SK-N-SH (cell line): Measurements from ENCODE around the gene INHBB. TPM values are rescaled to one million over a fixed set of nuclear protein-coding genes. Genes with fewer than 3 reads are reported as not detected.

ENCODE experiments used
- CTCF ChIA-PET: fragments of 300-600, 350-600 bp; formaldehyde crosslinking; extraction: SDS; loops from one replicate; lab custom pipeline; 2021; lab: Yijun Ruan, JAX
- POLR2A ChIA-PET: fragments of 350-600 bp; sonication (Branson Sonifier 250); formaldehyde crosslinking; extraction: SDS; loops from one replicate; lab custom pipeline; 2020; ENCODE audit warnings: antibody characterized with exemption, inconsistent platforms; lab: Yijun Ruan, JAX
- DNase-seq: peaks from one replicate; pipeline ENCODE4 v3.0.0; 2012
- H2AFZ ChIP-seq: fragments of 200-600 bp; sonication (generic); 2 replicates; pipeline ENCODE4 v1.8.1; 2016; ENCODE audit warnings: antibody characterized with exemption, mild to moderate bottlenecking, low read depth
- H3F3A ChIP-seq: fragments of 200-600 bp; sonication (generic); replicated peaks from 2 replicates; pipeline ENCODE3; 2016; ENCODE audit warnings: antibody characterized with exemption, mild to moderate bottlenecking; ENCODE audit not compliant: insufficient read depth
- H3K27ac ChIP-seq, 2 experiments: fragments of 200-500 bp in 1 of 2; fragments of 200-600 bp in 1 of 2; sonication (Bioruptor generic) in 1 of 2; sonication (generic), shearing (Covaris generic) in 1 of 2; 2 replicates each; pipeline versions ENCODE4 v1.5.1 to v1.6.1; 2014 to 2016; ENCODE audit warnings: low read depth in 2 of 2, inconsistent platforms in 1 of 2, low read length in 1 of 2, mild to moderate bottlenecking in 1 of 2, mixed read lengths in 1 of 2
- H3K27me3 ChIP-seq: fragments of 200-600 bp; sonication (generic), shearing (Covaris generic); 2 replicates; pipeline ENCODE4 v1.6.1; 2016; ENCODE audit warnings: mixed run types; ENCODE audit not compliant: insufficient read depth
- H3K36me3 ChIP-seq, 2 experiments: fragments of 200-500 bp in 1 of 2; fragments of 200-600 bp in 1 of 2; sonication (Bioruptor generic) in 1 of 2; sonication (generic) in 1 of 2; replicated peaks in 1 of 2; 2 replicates each; pipeline versions ENCODE3 to v1.5.1; 2014 to 2016; ENCODE audit warnings: low read length in 1 of 2, mild to moderate bottlenecking in 1 of 2; ENCODE audit not compliant: insufficient read depth in 2 of 2, control insufficient read depth in 1 of 2
- H3K4me1 ChIP-seq, 2 experiments: fragments of 200-500 bp in 1 of 2; fragments of 200-600 bp in 1 of 2; sonication (Bioruptor generic) in 1 of 2; sonication (generic), shearing (Covaris generic) in 1 of 2; 2 replicates each; pipeline versions ENCODE4 v1.5.1 to v1.6.1; 2014 to 2016; ENCODE audit warnings: low read depth in 1 of 2, low read length in 1 of 2, mixed run types in 1 of 2; ENCODE audit not compliant: insufficient read depth in 2 of 2, control insufficient read depth in 1 of 2
- H3K4me2 ChIP-seq: fragments of 200-600 bp; sonication (generic), shearing (Covaris generic); 2 replicates; pipeline ENCODE4 v1.6.1; 2017; ENCODE audit warnings: mixed run types
- H3K4me3 ChIP-seq, 2 experiments: fragments of 200-500 bp in 1 of 2; fragments of 200-600 bp in 1 of 2; sonication (Bioruptor generic) in 1 of 2; sonication (generic), shearing (Covaris generic) in 1 of 2; 2 replicates each; pipeline versions ENCODE4 v1.5.1 to v1.8.1; 2014 to 2016; ENCODE audit warnings: low read depth in 2 of 2, inconsistent platforms in 1 of 2, low read length in 1 of 2, mild to moderate bottlenecking in 1 of 2, mixed read lengths in 1 of 2, moderate library complexity in 1 of 2
- H3K79me2 ChIP-seq: fragments of 200-600 bp; sonication (generic); 2 replicates; pipeline ENCODE4 v1.8.1; 2017; ENCODE audit warnings: mild to moderate bottlenecking; ENCODE audit not compliant: insufficient read depth
- H3K9ac ChIP-seq: fragments of 200-600 bp; sonication (generic); 2 replicates; pipeline ENCODE4 v1.6.1; 2017; ENCODE audit warnings: mixed run types
- H3K9me2 ChIP-seq: fragments of 200-600 bp; sonication (generic); 2 replicates; pipeline ENCODE4 v1.6.1; 2017; ENCODE audit warnings: mixed run types
- H3K9me3 ChIP-seq: fragments of 200-600 bp; sonication (generic); 2 replicates; pipeline ENCODE4 v1.6.1; 2017; ENCODE audit warnings: mixed run types, mild to moderate bottlenecking, moderate library complexity
- H4K20me1 ChIP-seq: fragments of 200-600 bp; sonication (generic); 2 replicates; pipeline ENCODE4 v1.6.1; 2017; ENCODE audit warnings: mild to moderate bottlenecking, mixed run types; ENCODE audit not compliant: insufficient read depth
- CHD2 ChIP-seq: fragments of 150-350 bp; IDR thresholded peaks from 2 replicates; pipeline ENCODE4 v1.6.1; 2018; ENCODE audit warnings: low read length; ENCODE audit not compliant: partially characterized antibody
- ELF1 ChIP-seq: IDR thresholded peaks from 2 replicates; pipeline ENCODE4 v1.4.0; 2012
- EZH2phosphoT487 ChIP-seq: fragments of 200-600 bp; sonication (generic); IDR thresholded peaks from 2 replicates; pipeline ENCODE4 v1.6.1; 2017; ENCODE audit warnings: low read depth, mixed run types, mild to moderate bottlenecking, antibody characterized with exemption, moderate library complexity, borderline replicate concordance
- FOXJ3 ChIP-seq: sonication (generic); formaldehyde crosslinking; IDR thresholded peaks from 2 replicates; pipeline ENCODE4 v1.5.1; 2020; ENCODE audit warnings: mild to moderate bottlenecking, missing genetic modification reagents
- FOXM1 ChIP-seq: IDR thresholded peaks from 2 replicates; pipeline ENCODE4 v1.4.0; 2012; ENCODE audit warnings: low read depth, mild to moderate bottlenecking
- MEF2A ChIP-seq: IDR thresholded peaks from 2 replicates; pipeline ENCODE4 v1.4.0; 2012; ENCODE audit warnings: low read depth, borderline replicate concordance
- NFIC ChIP-seq: IDR thresholded peaks from 2 replicates; pipeline ENCODE4 v1.4.0; 2012; ENCODE audit warnings: borderline replicate concordance
- NRF1 ChIP-seq: IDR thresholded peaks from 2 replicates; pipeline ENCODE4 v1.6.1; 2012; ENCODE audit warnings: low read depth, mild to moderate bottlenecking, low read length
- PBX3 ChIP-seq: IDR thresholded peaks from 2 replicates; pipeline ENCODE4; 2012
- POLR2AphosphoS5 ChIP-seq: IDR thresholded peaks from 2 replicates; pipeline ENCODE4 v1.6.1; 2012; ENCODE audit warnings: low read depth, low read length
- RAD21 ChIP-seq: IDR thresholded peaks from 2 replicates; pipeline ENCODE4 v1.6.1; 2012; ENCODE audit warnings: mild to moderate bottlenecking, low read length
- SIN3A ChIP-seq: IDR thresholded peaks from 2 replicates; pipeline ENCODE4 v1.6.1; 2012; ENCODE audit warnings: low read depth, mild to moderate bottlenecking, low read length, moderate library complexity, borderline replicate concordance
- TAF1 ChIP-seq: IDR thresholded peaks from 2 replicates; pipeline ENCODE4 v1.6.1; 2012; ENCODE audit warnings: low read depth, mild to moderate bottlenecking, low read length, moderate library complexity, borderline replicate concordance
- TCF12 ChIP-seq: IDR thresholded peaks from 2 replicates; pipeline ENCODE4 v1.4.0; 2012
- TEAD4 ChIP-seq: IDR thresholded peaks from 2 replicates; pipeline ENCODE4 v1.4.0; 2012; ENCODE audit warnings: mild to moderate bottlenecking, borderline replicate concordance; ENCODE audit not compliant: insufficient read depth
- USF1 ChIP-seq: IDR thresholded peaks from 2 replicates; pipeline ENCODE4 v1.4.0; 2012; ENCODE audit warnings: low read depth, borderline replicate concordance
- USF2 ChIP-seq: fragments of 150-350 bp; IDR thresholded peaks from 2 replicates; pipeline ENCODE4 v1.6.1; 2017; ENCODE audit warnings: antibody characterized with exemption, low read length, low read depth, borderline replicate concordance
- YY1 ChIP-seq: IDR thresholded peaks from 2 replicates; pipeline ENCODE4 v1.4.0; 2012; ENCODE audit warnings: low read depth, mild to moderate bottlenecking
- ZBTB33 ChIP-seq: IDR thresholded peaks from 2 replicates; pipeline ENCODE4 v1.4.0; 2012; ENCODE audit warnings: low read depth, borderline replicate concordance
- WGBS: methylation state at CpG from one replicate; pipeline ENCODE4 v1.1.6; 2017; ENCODE audit warnings: low lambda C conversion rate; 5-methylcytosine and 5-hydroxymethylcytosine counted together
- polyA plus RNA-seq, 3 experiments: library from polyadenylated mRNA; depleted of rRNA; stranded (reverse); fragments of >200 nt; gene quantifications; 2 replicates each; pipeline ENCODE4 v1.2.3, GENCODE V29; 2012

Gene INHBB
- polyA plus RNA-seq, 1 of the 3 experiments (the other 2 are of a cell fraction): 0.03 TPM

GRCh38 chr2:120299561-120299960 lies 46.4 kb upstream of the INHBB start:
- H3K4me3 ChIP-seq: no peak overlapping the region
- H3K79me2 ChIP-seq: no peaks in the 10 kb centered on the region
- 0 out of 2 replicates have a peak, but pooled peaks cover 7% of the 10 kb centered on the region for H4K20me1 ChIP-seq
- no peaks in the 10 kb centered on the region for H3K9me2 ChIP-seq
- H3K9ac ChIP-seq: no peak overlapping the region
- H3K4me2 ChIP-seq: no peak overlapping the region
- no peaks in the 10 kb centered on the region for H3K9me3 ChIP-seq
- no peak overlapping the region for H2AFZ ChIP-seq
- H3K4me1 ChIP-seq: no peaks in the 10 kb centered on the region
- CTCF ChIA-PET: interaction anchor here (1.7 to 2.1 kb wide), 2 partner anchors 14 to 16 kb away, joined by 6 to 12 read pairs; no protein-coding TSS in a partner anchor
- H3K27me3 ChIP-seq: no peaks in the 10 kb centered on the region
- TF ChIP-seq NFIC (no peak), USF2 (no peak), PBX3 (no peak), EZH2phosphoT487 (no peak), FOXM1 (no peak), TCF12 (no peak), NRF1 (no peak), MEF2A (no peak), YY1 (no peak), ZBTB33 (no peak), RAD21 (no peak), SIN3A (no peak), POLR2AphosphoS5 (no peak), CHD2 (no peak), ELF1 (no peak), USF1 (no peak), FOXJ3 (CRISPR knock-in tag) (no peak), TAF1 (no peak), TEAD4 (no peak)
- POLR2A ChIA-PET: no interaction called here
- H3K27ac ChIP-seq: no peak overlapping the region
- 94% methylated on average over 6 of the region's 6 CpGs for WGBS
- no peaks in the 10 kb centered on the region for H3F3A ChIP-seq
- DNase-seq: no peak
- peaks cover 21 to 29% of the 10 kb centered on the region in 2 experiments for H3K36me3 ChIP-seq
